ENCODE results near the gene DMRTC2.

Gene DMRTC2

GRCh38 chr19:41821003-41821735, 23.7 kb upstream of the DMRTC2 start:
- Histone ChIP-seq H2BK5ac (ENCODE audit: low read length) (no peak overlapping the region), H3K27me3 (ENCODE audit: control insufficient read depth in 3 of 3, insufficient read depth in 3 of 3, low read depth in 1 of 3, low read length in 3 of 3) (no peaks in the 10 kb centered on the region), H3K9ac (ENCODE audit: low read depth, low read length, poor library complexity) (no peak overlapping the region), H3K4ac (ENCODE audit: low read length) (no peak overlapping the region), H3K14ac (ENCODE audit: low read length) (no peak overlapping the region), H2AK5ac (ENCODE audit: low read depth, low read length) (no peak overlapping the region), H2BK15ac (ENCODE audit: low read length) (no peak overlapping the region), H3K27ac (replicated peaks; ENCODE audit: low read length) (no peak overlapping the region), H3K4me1 (ENCODE audit: control insufficient read depth in 2 of 2, insufficient read depth in 1 of 2, low read depth in 1 of 2, low read length in 2 of 2) (no peaks in the 10 kb centered on the region), H4K8ac (ENCODE audit: low read depth, low read length) (no peak overlapping the region), H3K18ac (ENCODE audit: low read length) (no peak overlapping the region), H3K4me2 (ENCODE audit: insufficient read depth, low read length, poor library complexity, severe bottlenecking) (no peak overlapping the region), H3K79me1 (ENCODE audit: low read depth, low read length) (no peaks in the 10 kb centered on the region), H3K23ac (ENCODE audit: low read depth, low read length, poor library complexity) (peak overlapping the region; percentile 67), H2AFZ (ENCODE audit: low read length) (no peak overlapping the region), H3K4me3 (ENCODE audit: low read length in 2 of 2) (no peak overlapping the region), H2BK12ac (ENCODE audit: low read length) (no peak overlapping the region), H4K91ac (ENCODE audit: low read depth, low read length, poor library complexity) (no peak overlapping the region), H3K9me3 (replicated peaks in 1 of 2; ENCODE audit: control insufficient read depth in 2 of 2, insufficient read depth in 1 of 2, low read depth in 1 of 2, low read length in 2 of 2) (no peaks in the 10 kb centered on the region), H2BK120ac (ENCODE audit: low read depth, low read length) (no peak overlapping the region), H3K36me3 (replicated peaks in 1 of 2; ENCODE audit: control insufficient read depth in 2 of 2, insufficient read depth in 2 of 2, low read length in 2 of 2) (no peaks in the 10 kb centered on the region)
- peak; percentile 41 for DNase-seq (ENCODE audit: low spot score)
- no CpG with 5 or more reads among the region's 12 CpGs for WGBS, 2 donors (ENCODE audit: extremely low coverage in 2 of 2, insufficient read length in 2 of 2, insufficient replicate concordance in 1 of 2)

DNA sequence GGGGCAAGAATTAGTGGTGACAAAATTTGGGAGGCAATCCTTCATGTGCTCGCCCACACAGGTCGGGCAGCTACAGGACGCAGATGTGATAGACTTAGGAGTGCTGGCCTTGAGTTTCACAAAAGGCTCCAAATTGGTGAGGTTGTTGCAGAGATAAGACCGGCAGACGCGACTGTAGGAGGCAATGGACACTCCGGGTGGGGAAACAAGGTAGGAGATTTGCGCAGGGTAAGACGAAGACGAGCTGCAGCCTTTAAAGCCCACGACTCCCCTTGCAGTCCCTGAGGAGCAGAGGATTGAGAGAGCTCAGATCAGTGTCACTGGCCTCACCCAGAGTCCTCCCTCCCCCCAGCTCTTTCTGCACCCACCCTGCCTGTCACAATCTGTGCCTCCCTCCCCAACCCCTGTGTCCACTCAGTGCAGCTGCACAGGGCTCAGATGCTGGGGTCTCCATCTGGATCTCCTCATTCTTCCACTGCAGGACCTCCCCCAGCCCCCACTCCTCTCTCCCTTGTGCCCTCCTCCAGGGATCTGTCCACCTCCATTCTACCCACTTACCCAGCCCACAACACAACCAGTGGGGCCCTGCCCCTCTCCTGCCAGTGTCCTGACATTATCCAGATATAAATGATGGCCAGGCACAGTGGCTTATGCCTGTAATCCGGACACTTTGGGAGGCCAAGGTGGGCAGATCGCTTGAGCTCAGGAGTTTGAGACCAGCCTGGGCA, 6.7 kb upstream of the DMRTC2 start:
- no peak overlapping the region for H2BK15ac ChIP-seq (ENCODE audit: low read length)
- H3K18ac ChIP-seq (ENCODE audit: low read length): no peak overlapping the region
- no peak overlapping the region for H3K9ac ChIP-seq (ENCODE audit: low read depth, low read length, poor library complexity)
- no peak overlapping the region for H2AK5ac ChIP-seq (ENCODE audit: low read depth, low read length)
- peaks cover 0 to 26% (median 0%) of the 10 kb centered on the region in 3 experiments for H3K27me3 ChIP-seq (ENCODE audit: control insufficient read depth in 3 of 3, insufficient read depth in 3 of 3, low read depth in 1 of 3, low read length in 3 of 3)
- H3K79me1 ChIP-seq (ENCODE audit: low read depth, low read length): no peaks in the 10 kb centered on the region
- no peak overlapping the region for H3K14ac ChIP-seq (ENCODE audit: low read length)
- no peak overlapping the region for H3K4me2 ChIP-seq (ENCODE audit: insufficient read depth, low read length, poor library complexity, severe bottlenecking)
- H2AFZ ChIP-seq (ENCODE audit: low read length): no peak overlapping the region
- WGBS, 2 donors (ENCODE audit: extremely low coverage in 2 of 2, insufficient read length in 2 of 2, insufficient replicate concordance in 1 of 2): no CpG with 5 or more reads among the region's 13 CpGs
- no peak overlapping the region for H2BK12ac ChIP-seq (ENCODE audit: low read length)
- no peaks in the 10 kb centered on the region for H3K36me3 ChIP-seq (replicated peaks in 1 of 2; ENCODE audit: control insufficient read depth in 2 of 2, insufficient read depth in 2 of 2, low read length in 2 of 2)
- H3K23ac ChIP-seq (ENCODE audit: low read depth, low read length, poor library complexity): no peak overlapping the region
- DNase-seq (ENCODE audit: low spot score): no peak
- no peaks in the 10 kb centered on the region for H3K9me3 ChIP-seq (replicated peaks in 1 of 2; ENCODE audit: control insufficient read depth in 2 of 2, insufficient read depth in 1 of 2, low read depth in 1 of 2, low read length in 2 of 2)
- no peak overlapping the region for H4K8ac ChIP-seq (ENCODE audit: low read depth, low read length)
- H3K4me1 ChIP-seq (ENCODE audit: control insufficient read depth in 2 of 2, insufficient read depth in 1 of 2, low read depth in 1 of 2, low read length in 2 of 2): no peaks in the 10 kb centered on the region
- H3K27ac ChIP-seq (replicated peaks; ENCODE audit: low read length): no peak overlapping the region
- H3K4me3 ChIP-seq (ENCODE audit: low read length in 2 of 2): no peak overlapping the region
- H3K4ac ChIP-seq (ENCODE audit: low read length): no peak overlapping the region
- no peak overlapping the region for H2BK120ac ChIP-seq (ENCODE audit: low read depth, low read length)
- H4K91ac ChIP-seq (ENCODE audit: low read depth, low read length, poor library complexity): no peak overlapping the region
- no peak overlapping the region for H2BK5ac ChIP-seq (ENCODE audit: low read length)

DNA sequence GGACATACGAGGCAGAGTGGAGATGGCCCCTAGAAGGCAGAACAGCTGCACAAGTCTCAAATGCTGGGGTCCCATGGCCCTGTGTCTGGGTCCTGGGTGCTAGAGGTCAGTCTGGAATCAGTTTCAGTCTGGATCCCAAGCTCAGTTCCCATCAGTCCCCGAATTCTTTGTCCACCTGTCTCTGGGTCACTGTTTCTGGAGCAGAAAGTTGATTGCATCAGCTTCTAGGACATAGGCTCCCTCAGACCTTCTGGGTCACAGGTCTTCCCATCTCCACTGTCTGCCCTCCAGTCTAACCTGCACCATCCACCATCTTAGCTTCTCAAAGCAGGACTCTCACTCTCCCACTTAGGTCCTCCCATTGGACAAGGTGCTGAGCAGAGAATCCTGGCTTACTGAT, 5.6 kb upstream of the DMRTC2 start:
- Histone ChIP-seq H3K9ac (ENCODE audit: low read depth, low read length, poor library complexity) (no peak overlapping the region), H2AK5ac (ENCODE audit: low read depth, low read length) (no peak overlapping the region), H3K4ac (ENCODE audit: low read length) (no peak overlapping the region), H4K8ac (ENCODE audit: low read depth, low read length) (no peak overlapping the region), H2BK5ac (ENCODE audit: low read length) (no peak overlapping the region), H2BK15ac (ENCODE audit: low read length) (no peak overlapping the region), H3K27me3 (ENCODE audit: control insufficient read depth in 3 of 3, insufficient read depth in 3 of 3, low read depth in 1 of 3, low read length in 3 of 3) (peaks cover 0 to 26% (median 0%) of the 10 kb centered on the region in 3 experiments), H3K9me3 (replicated peaks in 1 of 2; ENCODE audit: control insufficient read depth in 2 of 2, insufficient read depth in 1 of 2, low read depth in 1 of 2, low read length in 2 of 2) (no peaks in the 10 kb centered on the region), H3K18ac (ENCODE audit: low read length) (no peak overlapping the region), H2BK120ac (ENCODE audit: low read depth, low read length) (no peak overlapping the region), H4K91ac (ENCODE audit: low read depth, low read length, poor library complexity) (no peak overlapping the region), H3K4me2 (ENCODE audit: insufficient read depth, low read length, poor library complexity, severe bottlenecking) (no peak overlapping the region), H3K79me1 (ENCODE audit: low read depth, low read length) (no peaks in the 10 kb centered on the region), H3K36me3 (replicated peaks in 1 of 2; ENCODE audit: control insufficient read depth in 2 of 2, insufficient read depth in 2 of 2, low read length in 2 of 2) (no peaks in the 10 kb centered on the region), H3K4me1 (ENCODE audit: control insufficient read depth in 2 of 2, insufficient read depth in 1 of 2, low read depth in 1 of 2, low read length in 2 of 2) (no peaks in the 10 kb centered on the region), H3K23ac (ENCODE audit: low read depth, low read length, poor library complexity) (no peak overlapping the region), H2BK12ac (ENCODE audit: low read length) (no peak overlapping the region), H3K4me3 (ENCODE audit: low read length in 2 of 2) (no peak overlapping the region), H3K27ac (replicated peaks; ENCODE audit: low read length) (no peak overlapping the region), H3K14ac (ENCODE audit: low read length) (no peak overlapping the region), H2AFZ (ENCODE audit: low read length) (no peak overlapping the region)
- DNase-seq (ENCODE audit: low spot score): no peak
- WGBS, 2 donors (ENCODE audit: extremely low coverage in 2 of 2, insufficient read length in 2 of 2, insufficient replicate concordance in 1 of 2): no CpG with 5 or more reads among the region's 2 CpGs

DNA sequence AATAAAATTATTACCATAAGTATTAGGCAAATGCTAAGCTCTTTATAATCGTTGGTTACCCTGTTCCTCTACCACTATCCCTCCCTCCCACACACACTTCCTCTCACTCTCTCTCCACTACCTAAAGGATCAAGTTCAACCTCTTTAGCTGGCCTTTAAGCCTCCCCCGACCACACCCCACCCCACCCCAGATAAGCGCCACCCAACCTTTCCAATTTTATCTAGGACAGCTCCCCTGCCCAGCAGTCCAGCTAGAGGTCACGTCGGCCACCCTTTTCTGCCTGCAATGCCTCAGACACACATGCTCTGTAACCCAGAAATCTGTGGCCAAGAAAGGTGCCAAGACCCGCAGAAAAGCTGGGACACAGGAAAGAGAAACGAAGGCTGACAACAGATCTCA, 1.5 kb upstream of the DMRTC2 start:
- no CpG with 5 or more reads among the region's 7 CpGs for WGBS, 2 donors (ENCODE audit: extremely low coverage in 2 of 2, insufficient read length in 2 of 2, insufficient replicate concordance in 1 of 2)
- no peak overlapping the region for H3K4me3 ChIP-seq (ENCODE audit: low read length in 2 of 2)

More for the DNA sequence above, 1.5 kb upstream of the DMRTC2 start:
- Histone ChIP-seq H3K27me3 (ENCODE audit: control insufficient read depth in 3 of 3, insufficient read depth in 3 of 3, low read depth in 1 of 3, low read length in 3 of 3) (peaks cover 0 to 17% (median 0%) of the 10 kb centered on the region in 3 experiments), H2BK15ac (ENCODE audit: low read length) (no peak overlapping the region), H3K4ac (ENCODE audit: low read length) (no peak overlapping the region), H3K4me2 (ENCODE audit: insufficient read depth, low read length, poor library complexity, severe bottlenecking) (no peak overlapping the region), H3K9me3 (replicated peaks in 1 of 2; ENCODE audit: control insufficient read depth in 2 of 2, insufficient read depth in 1 of 2, low read depth in 1 of 2, low read length in 2 of 2) (no peaks in the 10 kb centered on the region), H2AK5ac (ENCODE audit: low read depth, low read length) (no peak overlapping the region), H3K79me1 (ENCODE audit: low read depth, low read length) (no peaks in the 10 kb centered on the region), H3K18ac (ENCODE audit: low read length) (no peak overlapping the region), H2AFZ (ENCODE audit: low read length) (no peak overlapping the region), H4K91ac (ENCODE audit: low read depth, low read length, poor library complexity) (no peak overlapping the region), H3K27ac (replicated peaks; ENCODE audit: low read length) (no peak overlapping the region), H2BK120ac (ENCODE audit: low read depth, low read length) (no peak overlapping the region), H2BK12ac (ENCODE audit: low read length) (no peak overlapping the region), H3K4me1 (ENCODE audit: control insufficient read depth in 2 of 2, insufficient read depth in 1 of 2, low read depth in 1 of 2, low read length in 2 of 2) (no peaks in the 10 kb centered on the region), H4K8ac (ENCODE audit: low read depth, low read length) (no peak overlapping the region), H3K9ac (ENCODE audit: low read depth, low read length, poor library complexity) (no peak overlapping the region), H3K36me3 (replicated peaks in 1 of 2; ENCODE audit: control insufficient read depth in 2 of 2, insufficient read depth in 2 of 2, low read length in 2 of 2) (no peaks in the 10 kb centered on the region), H3K23ac (ENCODE audit: low read depth, low read length, poor library complexity) (no peak overlapping the region), H2BK5ac (ENCODE audit: low read length) (no peak overlapping the region), H3K14ac (ENCODE audit: low read length) (no peak overlapping the region)
- DNase-seq (ENCODE audit: low spot score): no peak
